ENCODE data around the gene C20orf204. TPM values are rescaled to one million over a fixed set of nuclear protein-coding genes. Genes with fewer than 3 reads are reported as not detected.

Gene C20orf204
- total RNA-seq, 2 donors from 2014 or later = 4.0 to 4.1 TPM

DNA sequence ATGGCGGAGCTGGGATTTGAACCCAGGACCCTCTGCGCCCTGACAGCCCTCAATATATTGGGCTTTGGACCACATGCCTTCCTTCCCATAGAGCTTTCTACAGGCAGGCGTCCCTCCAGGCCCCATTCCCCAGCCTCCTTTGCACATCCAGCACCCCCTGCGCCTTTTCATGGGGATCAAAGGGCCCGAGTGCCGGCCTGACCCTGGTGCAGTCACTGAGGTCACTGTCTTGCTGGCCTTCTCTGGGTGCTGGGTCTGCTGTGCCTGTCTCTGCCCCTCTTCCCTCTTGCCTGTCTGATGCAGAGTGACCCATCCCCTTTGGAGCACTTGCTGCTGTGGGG lies 45.6 kb downstream of the C20orf204 start:
- Mint-ChIP-seq H3K27me3 (ENCODE audit: insufficient read depth) (peaks cover 46% of the 10 kb centered on the region), H3K36me3 (ENCODE audit: low read depth) (no peaks in the 10 kb centered on the region), H3K9me3 (no peaks in the 10 kb centered on the region), H3K4me1 (peaks cover 19% of the 10 kb centered on the region), H3K27ac (no peak overlapping the region), H3K4me3 (no peak overlapping the region)
- Histone ChIP-seq H3K4me1 (ENCODE audit: control insufficient read depth, insufficient read depth, low read length) (no peaks in the 10 kb centered on the region), H3K27me3 (ENCODE audit: control insufficient read depth, insufficient read depth, low read length, poor library complexity, severe bottlenecking) (peaks cover 39% of the 10 kb centered on the region), H3K9me3 (ENCODE audit: control insufficient read depth, low read length) (no peaks in the 10 kb centered on the region), H3K36me3 (ENCODE audit: control insufficient read depth, insufficient read depth, low read length) (no peaks in the 10 kb centered on the region), H3K4me3 (ENCODE audit: low read length) (no peak overlapping the region), H3K27ac (ENCODE audit: low read depth, low read length) (no peak overlapping the region), H3K9ac (ENCODE audit: extremely low read depth, low read length, poor library complexity, severe bottlenecking) (no peak overlapping the region)
- DNase-seq = no peak
- TF ChIP-seq, protein P1, sequence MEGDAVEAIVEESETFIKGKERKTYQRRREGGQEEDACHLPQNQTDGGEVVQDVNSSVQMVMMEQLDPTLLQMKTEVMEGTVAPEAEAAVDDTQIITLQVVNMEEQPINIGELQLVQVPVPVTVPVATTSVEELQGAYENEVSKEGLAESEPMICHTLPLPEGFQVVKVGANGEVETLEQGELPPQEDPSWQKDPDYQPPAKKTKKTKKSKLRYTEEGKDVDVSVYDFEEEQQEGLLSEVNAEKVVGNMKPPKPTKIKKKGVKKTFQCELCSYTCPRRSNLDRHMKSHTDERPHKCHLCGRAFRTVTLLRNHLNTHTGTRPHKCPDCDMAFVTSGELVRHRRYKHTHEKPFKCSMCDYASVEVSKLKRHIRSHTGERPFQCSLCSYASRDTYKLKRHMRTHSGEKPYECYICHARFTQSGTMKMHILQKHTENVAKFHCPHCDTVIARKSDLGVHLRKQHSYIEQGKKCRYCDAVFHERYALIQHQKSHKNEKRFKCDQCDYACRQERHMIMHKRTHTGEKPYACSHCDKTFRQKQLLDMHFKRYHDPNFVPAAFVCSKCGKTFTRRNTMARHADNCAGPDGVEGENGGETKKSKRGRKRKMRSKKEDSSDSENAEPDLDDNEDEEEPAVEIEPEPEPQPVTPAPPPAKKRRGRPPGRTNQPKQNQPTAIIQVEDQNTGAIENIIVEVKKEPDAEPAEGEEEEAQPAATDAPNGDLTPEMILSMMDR (conservative IDR thresholded peaks at IDR 0.05) = no peak
- 89 to 92% methylated on average over 6 of the region's 6 CpGs for WGBS, 2 experiments (ENCODE audit: insufficient coverage in 1 of 2, insufficient read length in 1 of 2)

- Histone ChIP-seq H3K27ac (ENCODE audit: low read depth, low read length) (no peak overlapping the region), H3K4me1 (ENCODE audit: control insufficient read depth, insufficient read depth, low read length) (no peaks in the 10 kb centered on the region), H3K9ac (ENCODE audit: extremely low read depth, low read length, poor library complexity, severe bottlenecking) (no peak overlapping the region), H3K9me3 (ENCODE audit: control insufficient read depth, low read length) (no peaks in the 10 kb centered on the region), H3K36me3 (ENCODE audit: control insufficient read depth, insufficient read depth, low read length) (no peaks in the 10 kb centered on the region), H3K27me3 (ENCODE audit: control insufficient read depth, insufficient read depth, low read length, poor library complexity, severe bottlenecking) (peaks cover 40% of the 10 kb centered on the region), H3K4me3 (ENCODE audit: low read length) (no peak overlapping the region)
- 34 to 47% methylated on average over 5 to 13 of the region's 13 CpGs for WGBS, 2 experiments (ENCODE audit: insufficient coverage in 1 of 2, insufficient read length in 1 of 2)
- peak; percentile 69 for DNase-seq
- Mint-ChIP-seq H3K27ac (no peak overlapping the region), H3K36me3 (ENCODE audit: low read depth) (no peaks in the 10 kb centered on the region), H3K9me3 (no peaks in the 10 kb centered on the region), H3K4me3 (peak overlapping the region; percentile 41), H3K27me3 (ENCODE audit: insufficient read depth) (peaks cover 49% of the 10 kb centered on the region), H3K4me1 (peaks cover 19% of the 10 kb centered on the region)
- TF ChIP-seq, protein P1 (conservative IDR thresholded peaks at IDR 0.05) = no peak
These were observed 46.2 kb downstream of the C20orf204 start for GRCh38 chr20:64082126-64082731.

GRCh38 chr20:64082820-64083377 lies 46.9 kb downstream of the C20orf204 start:
- H3K4me3 ChIP-seq (ENCODE audit: low read length) = peak overlapping the region; percentile 40
- no peaks in the 10 kb centered on the region for H3K36me3 ChIP-seq (ENCODE audit: control insufficient read depth, insufficient read depth, low read length)
- Mint-ChIP-seq H3K4me3 (peak overlapping the region; percentile 41), H3K27ac (no peak overlapping the region), H3K4me1 (peaks cover 19% of the 10 kb centered on the region), H3K36me3 (ENCODE audit: low read depth) (no peaks in the 10 kb centered on the region), H3K27me3 (ENCODE audit: insufficient read depth) (peaks cover 53% of the 10 kb centered on the region), H3K9me3 (no peaks in the 10 kb centered on the region)
- H3K27ac ChIP-seq (ENCODE audit: low read depth, low read length) = no peak overlapping the region
- no peaks in the 10 kb centered on the region for H3K4me1 ChIP-seq (ENCODE audit: control insufficient read depth, insufficient read depth, low read length)
- no peak overlapping the region for H3K9ac ChIP-seq (ENCODE audit: extremely low read depth, low read length, poor library complexity, severe bottlenecking)
- 32 to 46% methylated on average over 8 to 13 of the region's 13 CpGs for WGBS, 2 experiments (ENCODE audit: insufficient coverage in 1 of 2, insufficient read length in 1 of 2)
- DNase-seq = no peak
- H3K27me3 ChIP-seq (ENCODE audit: control insufficient read depth, insufficient read depth, low read length, poor library complexity, severe bottlenecking) = peaks cover 42% of the 10 kb centered on the region
- TF ChIP-seq, protein P1 (conservative IDR thresholded peaks at IDR 0.05) = no peak
- no peaks in the 10 kb centered on the region for H3K9me3 ChIP-seq (ENCODE audit: control insufficient read depth, low read length)
